ENCODE data around the gene ZNF821.
A peak's percentile ranks its signal among the peaks of the same experiment; 100 is the strongest.
"Not testable (repeated sequence)": the region's sequence is repeated elsewhere in the genome, so short reads cannot be mapped to it uniquely, and the experiment has no call there.

Gene ZNF821

DNA sequence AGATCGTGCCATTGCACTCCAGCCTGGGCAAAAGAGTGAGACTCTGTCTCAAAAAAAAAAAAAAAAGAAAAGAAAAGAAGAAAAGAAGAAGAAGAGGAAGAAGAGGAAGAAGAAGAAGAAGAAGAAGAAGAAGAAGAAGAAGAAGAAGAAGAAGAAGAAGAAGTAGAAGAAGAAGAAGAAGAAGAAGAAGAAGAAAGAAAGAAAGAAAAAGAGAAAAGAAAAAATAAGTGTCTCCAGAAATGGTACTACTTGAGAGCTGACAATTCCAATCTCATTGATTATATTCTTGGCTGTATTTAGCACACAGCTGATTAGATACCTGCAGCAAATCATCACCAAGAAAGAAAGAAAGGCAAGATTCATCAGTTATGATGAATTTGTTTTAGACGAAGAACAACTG is 51.9 kb downstream of the ZNF821 start:
- H3K4me3 ChIP-seq, H3K27ac ChIP-seq: not testable (repeated sequence)

DNA sequence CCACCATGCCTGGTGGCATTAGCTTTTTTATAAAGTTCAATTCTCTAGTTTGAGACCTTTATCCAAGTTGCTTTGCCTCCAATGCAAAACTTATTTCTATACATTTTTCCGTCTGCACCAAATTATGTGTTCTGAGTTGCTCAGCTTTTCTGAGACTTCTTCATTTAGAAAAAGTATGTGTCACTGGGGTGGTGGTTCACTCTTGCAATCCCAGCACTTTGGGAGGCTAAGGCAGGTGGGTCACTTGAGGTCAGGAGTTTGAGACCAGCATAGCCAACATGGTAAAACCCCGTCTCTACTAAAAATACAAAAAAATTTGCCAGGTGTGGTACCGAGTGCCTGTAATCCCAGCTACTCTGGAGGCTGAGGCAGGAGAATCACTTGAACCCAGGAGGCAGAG is 52.3 kb downstream of the ZNF821 start:
- H3K4me3 ChIP-seq, H3K27ac ChIP-seq: not testable (repeated sequence)

DNA sequence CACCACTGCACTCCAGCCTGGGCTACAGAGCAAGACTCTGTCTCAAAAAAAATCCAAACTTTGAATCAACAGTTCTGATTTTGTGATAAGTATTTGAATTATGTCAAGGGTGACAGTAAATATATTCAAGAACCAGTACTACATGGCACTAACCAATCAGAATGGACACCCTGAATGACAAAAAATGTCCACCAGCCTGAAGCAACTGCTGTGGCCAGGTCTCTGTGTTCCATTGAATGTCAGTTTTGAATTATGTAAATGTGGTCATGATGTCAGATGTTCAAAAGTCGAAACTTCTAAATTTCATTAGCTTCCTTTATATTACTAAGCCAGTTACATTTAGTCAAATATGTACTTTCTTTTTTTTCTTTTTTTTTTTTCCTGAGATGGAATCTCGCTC is 53.6 kb downstream of the ZNF821 start:
- Histone ChIP-seq H3K4me3 (no peak overlapping the region), H3K27ac (no peak overlapping the region)

DNA sequence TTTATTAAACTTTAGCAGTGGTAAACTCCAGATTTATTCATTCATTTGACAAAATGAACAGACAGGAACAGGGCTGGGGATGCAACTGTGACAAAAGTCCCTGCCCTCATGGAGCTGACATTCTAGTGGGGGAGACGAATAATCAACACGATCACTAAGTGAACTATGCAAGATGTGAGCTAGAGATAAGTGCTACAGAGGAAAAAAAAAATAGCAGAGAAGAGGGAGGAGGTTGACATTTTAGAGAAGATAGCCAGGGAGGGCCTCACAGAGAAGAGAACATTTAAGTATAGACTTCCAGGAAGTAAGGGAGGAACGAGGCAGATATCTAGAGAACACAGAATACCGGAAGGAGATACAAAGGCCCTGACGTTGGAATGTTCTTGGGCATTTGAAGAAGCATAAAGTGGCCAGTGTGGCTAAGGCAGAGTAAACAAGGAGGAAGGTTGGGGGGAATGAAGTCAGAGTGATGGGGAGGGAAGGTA is 57.4 kb downstream of the ZNF821 start:
- H3K27ac ChIP-seq, result no peak overlapping the region

DNA sequence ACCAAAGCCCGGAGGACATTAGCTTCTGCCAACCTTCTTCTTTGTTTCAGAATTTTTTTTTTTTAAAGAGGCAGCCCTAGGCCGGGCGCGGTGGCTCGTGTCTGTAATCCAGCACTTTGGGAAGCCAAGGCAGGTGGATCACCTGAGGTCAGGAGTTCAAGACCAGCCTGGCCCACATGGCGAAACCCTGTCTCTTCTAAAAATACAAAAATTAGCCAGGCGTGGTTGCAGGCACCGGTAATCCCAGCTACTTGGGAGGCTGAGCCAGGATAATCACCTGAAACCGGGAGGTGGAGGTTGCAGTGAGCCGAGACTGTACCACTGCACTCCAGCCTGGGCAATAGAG is 66.9 kb downstream of the ZNF821 start:
- not testable (repeated sequence) for H3K4me3 ChIP-seq
- peak overlapping the region in 17 of 21 experiments; percentile 23 to 83 (median 62) for H3K27ac ChIP-seq

More for the DNA sequence above, 57.4 kb downstream of the ZNF821 start:
- H3K4me3 ChIP-seq, result no peak overlapping the region

DNA sequence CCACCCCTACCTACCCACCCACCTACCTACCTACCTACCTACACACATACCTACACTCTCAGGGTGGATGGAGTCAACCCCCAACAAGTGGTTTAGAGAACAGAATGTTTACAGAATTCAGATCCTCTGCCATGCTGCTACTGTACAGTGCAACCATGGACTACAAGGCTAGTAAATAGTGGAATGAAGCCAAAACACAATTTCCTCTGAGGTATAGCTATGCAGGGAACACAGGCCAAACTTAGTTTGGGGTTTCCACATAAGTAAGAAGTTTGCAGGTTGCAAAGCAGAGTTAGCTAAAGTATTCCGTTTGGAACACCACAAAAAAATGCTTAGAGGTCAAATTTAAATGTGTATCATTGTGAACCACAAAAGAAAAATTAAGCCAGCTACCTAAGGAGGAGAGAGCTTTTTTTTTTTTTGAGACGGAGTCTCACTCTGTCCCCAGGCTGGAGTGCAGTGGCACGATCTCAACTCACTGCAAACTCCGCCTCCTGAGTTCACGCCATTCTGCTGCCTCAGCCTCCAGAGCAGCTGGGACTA is 72.7 kb downstream of the ZNF821 start:
- no peak overlapping the region for H3K27ac ChIP-seq
- no peak overlapping the region for H3K4me3 ChIP-seq

DNA sequence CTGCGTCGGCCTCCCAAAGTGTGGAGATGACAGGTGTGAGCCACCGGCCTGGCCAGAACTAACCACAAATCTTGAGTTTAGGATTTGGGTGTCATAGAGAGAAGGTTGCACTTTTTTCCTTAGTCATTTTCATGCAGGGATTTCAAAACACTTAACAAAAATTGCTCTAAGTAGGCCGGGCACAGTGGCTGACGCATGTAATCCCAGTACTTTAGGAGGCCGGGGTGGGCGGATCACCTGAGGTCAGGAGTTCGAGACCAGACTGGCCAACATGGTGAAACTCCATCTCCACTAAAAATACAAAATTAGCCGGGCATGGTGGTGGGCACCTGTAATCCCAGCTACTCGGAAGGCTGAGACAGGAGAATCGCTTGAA is 73.8 kb downstream of the ZNF821 start:
- not testable (repeated sequence) for H3K4me3 ChIP-seq
- H3K27ac ChIP-seq, result peak overlapping the region in 13 of 21 experiments; percentile 28 to 100 (median 99)
